H9 (cell line): ENCODE measurements around the gene MED7. TPM values are rescaled to one million over a fixed set of nuclear protein-coding genes. Genes with fewer than 3 reads are reported as not detected.

ENCODE experiments used
- DNase-seq: peaks from one replicate; pipeline ENCODE4 v3.0.0-alpha.2; 2017
- H2AFZ ChIP-seq: one replicate; pipeline ENCODE4 v1.6.1; 2013; ENCODE audit warnings: mild to moderate bottlenecking, low read length, control low read depth, moderate library complexity
- H2AK5ac ChIP-seq: 2 replicates; pipeline ENCODE4 v1.6.1; 2013; ENCODE audit warnings: low read length, control low read depth, mixed read lengths; ENCODE audit not compliant: insufficient read length
- H2BK120ac ChIP-seq: one replicate; pipeline ENCODE4 v1.6.1; 2013; ENCODE audit warnings: low read depth, mild to moderate bottlenecking, low read length, control low read depth, inconsistent platforms; ENCODE audit not compliant: poor library complexity, severe bottlenecking
- H2BK12ac ChIP-seq: 2 replicates; pipeline ENCODE4 v1.6.1; 2013; ENCODE audit warnings: low read length, control low read depth, mixed read lengths, low read depth; ENCODE audit not compliant: insufficient read length
- H2BK15ac ChIP-seq: 2 replicates; pipeline ENCODE4 v1.6.1; 2013; ENCODE audit warnings: low read depth, low read length, control low read depth
- H2BK20ac ChIP-seq: one replicate; pipeline ENCODE4 v1.6.1; 2013; ENCODE audit warnings: low read depth, mild to moderate bottlenecking, low read length, control low read depth, inconsistent platforms; ENCODE audit not compliant: poor library complexity, severe bottlenecking
- H2BK5ac ChIP-seq: 2 replicates; pipeline ENCODE4 v1.6.1; 2013; ENCODE audit warnings: low read length, control low read depth, mixed read lengths; ENCODE audit not compliant: insufficient read length
- H3K14ac ChIP-seq: 2 replicates; pipeline ENCODE4 v1.6.1; 2013; ENCODE audit warnings: low read length, control low read depth; ENCODE audit not compliant: insufficient read depth
- H3K18ac ChIP-seq: 2 replicates; pipeline ENCODE4 v1.6.1; 2013; ENCODE audit warnings: low read depth, mild to moderate bottlenecking, mixed read lengths, low read length, control low read depth; ENCODE audit not compliant: insufficient read length
- H3K23ac ChIP-seq: 2 replicates; pipeline ENCODE4 v1.6.1; 2013; ENCODE audit warnings: low read length, control low read depth, mixed read lengths, low read depth; ENCODE audit not compliant: insufficient read length
- H3K23me2 ChIP-seq: 2 replicates; pipeline ENCODE4 v1.6.1; 2013; ENCODE audit warnings: low read depth, mild to moderate bottlenecking, mixed read lengths, low read length, control low read depth; ENCODE audit not compliant: insufficient read length, poor library complexity, severe bottlenecking
- H3K27ac ChIP-seq: 2 replicates; pipeline ENCODE4 v1.5.1; 2013; ENCODE audit warnings: low read length, control low read depth, mixed read lengths, low read depth; ENCODE audit not compliant: insufficient read length
- H3K27me3 ChIP-seq: 2 replicates; pipeline ENCODE4 v1.6.1; 2013; ENCODE audit warnings: low read length, control low read depth, inconsistent platforms; ENCODE audit not compliant: insufficient read depth
- H3K4ac ChIP-seq: 2 replicates; pipeline ENCODE4 v1.6.1; 2013; ENCODE audit warnings: low read depth, mild to moderate bottlenecking, control low read depth, inconsistent platforms, low read length, moderate library complexity
- H3K4me1 ChIP-seq: 2 replicates; pipeline ENCODE4 v1.6.1; 2013; ENCODE audit warnings: low read length, control low read depth, inconsistent platforms; ENCODE audit not compliant: insufficient read depth
- H3K4me2 ChIP-seq: 2 replicates; pipeline ENCODE4 v1.6.1; 2013; ENCODE audit warnings: low read length, control low read depth, mixed read lengths; ENCODE audit not compliant: insufficient read length, insufficient read depth
- H3K56ac ChIP-seq: 2 replicates; pipeline ENCODE4 v1.6.1; 2013; ENCODE audit warnings: low read depth, mild to moderate bottlenecking, mixed read lengths, low read length, control low read depth; ENCODE audit not compliant: insufficient read length
- H3K79me1 ChIP-seq: 2 replicates; pipeline ENCODE4 v1.6.1; 2013; ENCODE audit warnings: low read depth, mild to moderate bottlenecking, moderate library complexity, low read length, control low read depth, inconsistent platforms; ENCODE audit not compliant: insufficient read depth, poor library complexity, severe bottlenecking
- H3K79me2 ChIP-seq: 2 replicates; pipeline ENCODE4 v1.6.1; 2013; ENCODE audit warnings: low read length, control low read depth, inconsistent platforms; ENCODE audit not compliant: insufficient read depth
- H3K9ac ChIP-seq: 2 replicates; pipeline ENCODE4 v1.6.1; 2013; ENCODE audit warnings: low read length, control low read depth, mixed read lengths; ENCODE audit not compliant: insufficient read length; ENCODE audit errors: extremely low read depth
- H3K9me3 ChIP-seq: one replicate; pipeline ENCODE4 v1.6.1; 2013; ENCODE audit warnings: low read depth, low read length, inconsistent platforms; ENCODE audit not compliant: control insufficient read depth
- H3T11ph ChIP-seq: one replicate; pipeline ENCODE4 v1.6.1; 2013; ENCODE audit warnings: mild to moderate bottlenecking, low read length, control low read depth, inconsistent platforms
- H4K20me1 ChIP-seq: one replicate; pipeline ENCODE4 v1.6.1; 2013; ENCODE audit not compliant: control insufficient read depth, insufficient read length, insufficient read depth
- H4K5ac ChIP-seq: 2 replicates; pipeline ENCODE4 v1.6.1; 2013; ENCODE audit warnings: low read depth, mild to moderate bottlenecking, mixed read lengths, low read length, control low read depth; ENCODE audit not compliant: insufficient read length
- H4K8ac ChIP-seq: replicated peaks from 2 replicates; pipeline ENCODE4 v1.6.1; 2013; ENCODE audit warnings: low read length, control low read depth, mixed read lengths, low read depth; ENCODE audit not compliant: insufficient read length
- H4K91ac ChIP-seq: 2 replicates; pipeline ENCODE4 v1.6.1; 2013; ENCODE audit warnings: low read depth, mild to moderate bottlenecking, moderate library complexity, mixed read lengths, low read length, control low read depth; ENCODE audit not compliant: insufficient read length
- H3K27ac Mint-ChIP-seq, 3 experiments: 2 replicates in 2 of 3; 3 replicates in 1 of 3; pipeline ENCODE4 v1.8.0; 2020 to 2021; ENCODE audit warnings: mixed read lengths in 3 of 3, mild to moderate bottlenecking in 1 of 3, moderate library complexity in 1 of 3
- H3K27me3 Mint-ChIP-seq: 2 replicates; pipeline ENCODE4 v1.8.0; 2021; ENCODE audit warnings: low read depth, mild to moderate bottlenecking, moderate library complexity, mixed read lengths
- H3K36me3 Mint-ChIP-seq, 3 experiments: 2 replicates in 2 of 3; 3 replicates in 1 of 3; pipeline ENCODE4 v1.8.0; 2020 to 2021; ENCODE audit warnings: low read depth in 3 of 3, mixed read lengths in 3 of 3; ENCODE audit not compliant: insufficient read depth in 1 of 3
- H3K4me1 Mint-ChIP-seq, 2 experiments: 2 replicates each; pipeline ENCODE4 v1.8.0; 2020; ENCODE audit warnings: mixed read lengths in 2 of 2
- H3K4me3 Mint-ChIP-seq, 2 experiments: 2 replicates in 1 of 2; 3 replicates in 1 of 2; pipeline ENCODE4 v1.8.0; 2020 to 2021; ENCODE audit warnings: mild to moderate bottlenecking in 2 of 2, mixed read lengths in 2 of 2, moderate library complexity in 1 of 2
- H3K9me3 Mint-ChIP-seq, 2 experiments: 2 replicates in 1 of 2; 3 replicates in 1 of 2; pipeline ENCODE4 v1.8.0; 2020; ENCODE audit warnings: mild to moderate bottlenecking in 2 of 2, mixed read lengths in 2 of 2, moderate library complexity in 1 of 2
- WGBS: extraction: QIAGEN DNeasy Blood & Tissue Kit; methylation state at CpG from one replicate; pipeline ENCODE4 v1.1.7; 2013; ENCODE audit warnings: missing lambda C conversion rate, low lambda C conversion rate, mixed read lengths; ENCODE audit not compliant: insufficient read length; ENCODE audit errors: extremely low coverage; 5-methylcytosine and 5-hydroxymethylcytosine counted together
- total RNA-seq: library from RNA; stranded (reverse); gene quantifications from 2 replicates; pipeline ENCODE4 v1.2.1, GENCODE V29; 2021
- TF ChIP-seq, protein P1 (sequence below): fragments of 200-600 bp; sonication (generic); conservative IDR thresholded peaks from 3 replicates; pipeline ENCODE4 v1.8.0; 2021; ENCODE audit warnings: antibody characterized with exemption, mild to moderate bottlenecking

Gene MED7
- total RNA-seq, 1 experiment from 2014 or later, result 10.7 TPM

DNA sequence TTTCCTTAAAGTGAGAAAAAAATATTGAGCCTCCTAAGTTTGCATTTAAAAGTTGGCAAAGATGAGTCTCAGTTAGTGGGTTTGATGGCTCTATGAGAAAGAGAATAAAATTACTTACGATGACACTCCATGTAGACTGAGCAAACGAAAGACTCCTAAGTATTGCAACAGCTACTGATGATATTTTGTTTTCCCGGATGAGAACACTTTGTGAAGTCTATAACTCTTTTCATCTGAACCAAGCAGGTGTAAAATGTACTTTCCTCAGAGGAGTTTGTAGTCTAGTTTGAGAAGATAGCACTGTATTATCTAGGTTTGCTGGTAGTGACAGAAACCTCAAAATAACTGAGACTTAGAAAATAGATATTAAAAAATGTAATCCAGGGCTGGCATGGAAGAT lies 36.3 kb upstream of the MED7 start:
- Histone ChIP-seq H3K9ac (no peak overlapping the region), H3K18ac (no peak overlapping the region), H3K4me1 (no peaks in the 10 kb centered on the region), H4K20me1 (no peaks in the 10 kb centered on the region), H3K79me2 (no peaks in the 10 kb centered on the region), H3K9me3 (no peaks in the 10 kb centered on the region), H2BK20ac (no peak overlapping the region), H3K23me2 (no peaks in the 10 kb centered on the region), H3K27ac (no peak overlapping the region), H2BK120ac (no peak overlapping the region), H3K27me3 (no peaks in the 10 kb centered on the region), H3K23ac (no peak overlapping the region), H2BK5ac (no peak overlapping the region), H4K5ac (no peak overlapping the region), H3K4me2 (no peak overlapping the region), H4K8ac (no peak overlapping the region), H2AK5ac (no peak overlapping the region), H3T11ph (no peak overlapping the region), H3K79me1 (no peaks in the 10 kb centered on the region), H3K4ac (no peak overlapping the region), H3K14ac (no peak overlapping the region), H2BK12ac (no peak overlapping the region), H4K91ac (no peak overlapping the region), H3K56ac (no peak overlapping the region), H2BK15ac (no peak overlapping the region), H2AFZ (no peak overlapping the region)
- Mint-ChIP-seq H3K36me3 (no peaks in the 10 kb centered on the region), H3K4me1 (no peaks in the 10 kb centered on the region), H3K27me3 (peaks cover 55% of the 10 kb centered on the region), H3K27ac (no peak overlapping the region), H3K4me3 (no peak overlapping the region), H3K9me3 (no peaks in the 10 kb centered on the region)
- no CpG with 5 or more reads among the region's 3 CpGs for WGBS
- DNase-seq, result no peak
- TF ChIP-seq, protein P1, sequence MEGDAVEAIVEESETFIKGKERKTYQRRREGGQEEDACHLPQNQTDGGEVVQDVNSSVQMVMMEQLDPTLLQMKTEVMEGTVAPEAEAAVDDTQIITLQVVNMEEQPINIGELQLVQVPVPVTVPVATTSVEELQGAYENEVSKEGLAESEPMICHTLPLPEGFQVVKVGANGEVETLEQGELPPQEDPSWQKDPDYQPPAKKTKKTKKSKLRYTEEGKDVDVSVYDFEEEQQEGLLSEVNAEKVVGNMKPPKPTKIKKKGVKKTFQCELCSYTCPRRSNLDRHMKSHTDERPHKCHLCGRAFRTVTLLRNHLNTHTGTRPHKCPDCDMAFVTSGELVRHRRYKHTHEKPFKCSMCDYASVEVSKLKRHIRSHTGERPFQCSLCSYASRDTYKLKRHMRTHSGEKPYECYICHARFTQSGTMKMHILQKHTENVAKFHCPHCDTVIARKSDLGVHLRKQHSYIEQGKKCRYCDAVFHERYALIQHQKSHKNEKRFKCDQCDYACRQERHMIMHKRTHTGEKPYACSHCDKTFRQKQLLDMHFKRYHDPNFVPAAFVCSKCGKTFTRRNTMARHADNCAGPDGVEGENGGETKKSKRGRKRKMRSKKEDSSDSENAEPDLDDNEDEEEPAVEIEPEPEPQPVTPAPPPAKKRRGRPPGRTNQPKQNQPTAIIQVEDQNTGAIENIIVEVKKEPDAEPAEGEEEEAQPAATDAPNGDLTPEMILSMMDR, result no peak
